Measurements from ENCODE around the gene TXNDC15. TPM values are rescaled to one million over a fixed set of nuclear protein-coding genes. Genes with fewer than 3 reads are reported as not detected.

Gene TXNDC15
- total RNA-seq, 1 donor from 2014 or later: 92.3 TPM

- H3K27ac ChIP-seq: no peak overlapping the region
- no peak for DNase-seq (ENCODE audit: extremely low spot score in 2 of 2)
- intact Hi-C loops (cut with DNase I): no loop called here
- H3K4me3 ChIP-seq: no peak overlapping the region
- no peaks in the 10 kb centered on the region for H3K27me3 ChIP-seq
- H3K36me3 ChIP-seq: peaks cover 0 to 33% of the 10 kb centered on the region in 2 donors
- H3K9me3 ChIP-seq: no peaks in the 10 kb centered on the region
- TF ChIP-seq POLR2AphosphoS5 (IDR thresholded peaks at IDR 0.05; ENCODE audit: insufficient read depth in 1 of 2, low read depth in 1 of 2) (no peak), CTCF (IDR thresholded peaks at IDR 0.05) (no peak), POLR2A (IDR thresholded peaks at IDR 0.05) (no peak)
- no peaks in the 10 kb centered on the region for H3K4me1 ChIP-seq
Measured at GRCh38 chr5:134892282-134892681, 18.1 kb downstream of the TXNDC15 start.

GRCh38 chr5:134892926-134893325 lies 18.8 kb downstream of the TXNDC15 start:
- no peak overlapping the region for H3K4me3 ChIP-seq
- no peak overlapping the region for H3K27ac ChIP-seq
- H3K4me1 ChIP-seq: no peaks in the 10 kb centered on the region
- H3K9me3 ChIP-seq: no peaks in the 10 kb centered on the region
- intact Hi-C loops (cut with DNase I): no loop called here
- no peaks in the 10 kb centered on the region for H3K27me3 ChIP-seq
- TF ChIP-seq POLR2A (IDR thresholded peaks at IDR 0.05): no peak
- no peak for TF ChIP-seq POLR2AphosphoS5 (IDR thresholded peaks at IDR 0.05; ENCODE audit: insufficient read depth in 1 of 2, low read depth in 1 of 2)
- H3K36me3 ChIP-seq: peaks cover 0 to 38% of the 10 kb centered on the region in 2 donors
- no peak for DNase-seq (ENCODE audit: extremely low spot score in 2 of 2)

- H3K9me3 ChIP-seq: no peaks in the 10 kb centered on the region
- no peak for TF ChIP-seq CTCF (IDR thresholded peaks at IDR 0.05)
- no peak for TF ChIP-seq POLR2AphosphoS5 (IDR thresholded peaks at IDR 0.05; ENCODE audit: insufficient read depth in 1 of 2, low read depth in 1 of 2)
- no peak for TF ChIP-seq POLR2A (IDR thresholded peaks at IDR 0.05)
- no peaks in the 10 kb centered on the region for H3K4me1 ChIP-seq
- peaks cover 0 to 31% of the 10 kb centered on the region in 2 donors for H3K36me3 ChIP-seq
- intact Hi-C loops (cut with DNase I): no loop called here
- H3K4me3 ChIP-seq: no peak overlapping the region
- no peak for DNase-seq (ENCODE audit: extremely low spot score in 2 of 2)
- H3K27me3 ChIP-seq: no peaks in the 10 kb centered on the region
- no peak overlapping the region for H3K27ac ChIP-seq
Measured at GRCh38 chr5:134893748-134894505, 19.8 kb downstream of the TXNDC15 start.

GRCh38 chr5:134902071-134902801 lies 28.1 kb downstream of the TXNDC15 start:
- Histone ChIP-seq H3K36me3 (peaks cover 0 to 24% of the 10 kb centered on the region in 2 donors), H3K9me3 (no peaks in the 10 kb centered on the region), H3K27ac (no peak overlapping the region), H3K4me3 (no peak overlapping the region), H3K4me1 (peaks cover 4% of the 10 kb centered on the region), H3K27me3 (no peaks in the 10 kb centered on the region)
- no peak for TF ChIP-seq POLR2A (IDR thresholded peaks at IDR 0.05)
- no peak for TF ChIP-seq CTCF (IDR thresholded peaks at IDR 0.05)
- TF ChIP-seq POLR2AphosphoS5 (IDR thresholded peaks at IDR 0.05; ENCODE audit: insufficient read depth in 1 of 2, low read depth in 1 of 2): no peak
- intact Hi-C loops (cut with DNase I): loop anchor here (10.0 kb wide), 1 partner anchor 57 kb away; the partner anchor contains the start of gene C5orf24
- no peak for DNase-seq (ENCODE audit: extremely low spot score in 2 of 2)

- peak within 1 kb of the TSS; percentile 56 to 67 for H3K4me3 ChIP-seq
- peaks cover 4% of the 10 kb centered on the region for H3K4me1 ChIP-seq
- intact Hi-C loops (cut with DNase I): loop anchor here (2.0 to 10.0 kb wide), 2 partner anchors 60 to 166 kb away; partner anchors contain the start of genes C5orf24 and CAMLG
- peaks cover 0 to 11% of the 10 kb centered on the region in 2 donors for H3K36me3 ChIP-seq
- TF ChIP-seq POLR2AphosphoS5 (IDR thresholded peaks at IDR 0.05; ENCODE audit: insufficient read depth in 1 of 2, low read depth in 1 of 2) (peak in 1 of 2 donors; percentile 55), POLR2A (IDR thresholded peaks at IDR 0.05) (peak in 1 of 2 donors; percentile 24), CTCF (IDR thresholded peaks at IDR 0.05) (peak; percentile 34 to 96 (median 86))
- no peaks in the 10 kb centered on the region for H3K27me3 ChIP-seq
- no peak for DNase-seq (ENCODE audit: extremely low spot score in 2 of 2)
- peak within 1 kb of the TSS; percentile 97 for H3K27ac ChIP-seq
- H3K9me3 ChIP-seq: no peaks in the 10 kb centered on the region
Measured at GRCh38 chr5:134904610-134905245, 30.6 kb downstream of the TXNDC15 start, which contains the start of gene PCBD2. TSS of gene PCBD2 (plus strand) at chr5:134905131. CDS start at chr5:134905140, 9 bp downstream.
